Smooth muscle cell of the brain vasculature (primary cell): ENCODE data around the gene TCF4.

Experiments
- DNase-seq: peaks from one replicate; pipeline ENCODE4 v3.0.0-alpha.2; 2012; ENCODE audit warnings: low read depth, low spot score

The TCF4 gene

GRCh38 chr18:55324166-55324565, 263.8 kb downstream of the TCF4 start:
- no peak for DNase-seq

GRCh38 chr18:55323051-55323994, 264.7 kb downstream of the TCF4 start:
- DNase-seq = no peak

GRCh38 chr18:55322178-55322735, 265.7 kb downstream of the TCF4 start:
- peak; percentile 85 for DNase-seq

GRCh38 chr18:55321265-55322177, 266.5 kb downstream of the TCF4 start:
- DNase-seq = peak; percentile 85

- DNase-seq = no peak
Measured at GRCh38 chr18:55320424-55321264, 267.3 kb downstream of the TCF4 start.

GRCh38 chr18:55319459-55320193, 268.4 kb downstream of the TCF4 start:
- DNase-seq = no peak

- DNase-seq = no peak
Measured at GRCh38 chr18:55318951-55319441, 269.0 kb downstream of the TCF4 start.

- DNase-seq = no peak
Measured at GRCh38 chr18:55317864-55318263, 270.1 kb downstream of the TCF4 start.

- DNase-seq = no peak
Measured at GRCh38 chr18:55317324-55317723, 270.7 kb downstream of the TCF4 start.

GRCh38 chr18:55316486-55317184, 271.4 kb downstream of the TCF4 start:
- no peak for DNase-seq

GRCh38 chr18:55314615-55315237, 273.3 kb downstream of the TCF4 start:
- no peak for DNase-seq

- DNase-seq = no peak
Measured at GRCh38 chr18:55314031-55314430, 274.0 kb downstream of the TCF4 start.

GRCh38 chr18:55310863-55311262, 277.1 kb downstream of the TCF4 start:
- DNase-seq = no peak

GRCh38 chr18:55310044-55310676, 277.8 kb downstream of the TCF4 start:
- no peak for DNase-seq

- DNase-seq = no peak
Measured at GRCh38 chr18:55309249-55309648, 278.7 kb downstream of the TCF4 start.

GRCh38 chr18:55307505-55307904, 280.5 kb downstream of the TCF4 start:
- no peak for DNase-seq

- no peak for DNase-seq
Measured at GRCh38 chr18:55306359-55307024, 281.5 kb downstream of the TCF4 start.
